SU-DHL-6 (cell line): ENCODE data around the gene MAP3K2.

ENCODE experiments used
- CTCF ChIP-seq: fragments of 200-600 bp; sonication (generic); IDR thresholded peaks from one replicate; pipeline ENCODE4 v1.5.1; 2017; ENCODE audit warnings: antibody characterized with exemption, mild to moderate bottlenecking, low read length, moderate library complexity; ENCODE audit not compliant: insufficient read depth, poor library complexity, severe bottlenecking
- EZH2phosphoT487 ChIP-seq: fragments of 200-600 bp; sonication (generic), shearing (Covaris generic); conservative IDR thresholded peaks from 2 replicates; pipeline ENCODE4 v1.6.1; 2018; ENCODE audit warnings: mild to moderate bottlenecking, antibody characterized with exemption, low read length, moderate library complexity, mixed read lengths

DNA sequence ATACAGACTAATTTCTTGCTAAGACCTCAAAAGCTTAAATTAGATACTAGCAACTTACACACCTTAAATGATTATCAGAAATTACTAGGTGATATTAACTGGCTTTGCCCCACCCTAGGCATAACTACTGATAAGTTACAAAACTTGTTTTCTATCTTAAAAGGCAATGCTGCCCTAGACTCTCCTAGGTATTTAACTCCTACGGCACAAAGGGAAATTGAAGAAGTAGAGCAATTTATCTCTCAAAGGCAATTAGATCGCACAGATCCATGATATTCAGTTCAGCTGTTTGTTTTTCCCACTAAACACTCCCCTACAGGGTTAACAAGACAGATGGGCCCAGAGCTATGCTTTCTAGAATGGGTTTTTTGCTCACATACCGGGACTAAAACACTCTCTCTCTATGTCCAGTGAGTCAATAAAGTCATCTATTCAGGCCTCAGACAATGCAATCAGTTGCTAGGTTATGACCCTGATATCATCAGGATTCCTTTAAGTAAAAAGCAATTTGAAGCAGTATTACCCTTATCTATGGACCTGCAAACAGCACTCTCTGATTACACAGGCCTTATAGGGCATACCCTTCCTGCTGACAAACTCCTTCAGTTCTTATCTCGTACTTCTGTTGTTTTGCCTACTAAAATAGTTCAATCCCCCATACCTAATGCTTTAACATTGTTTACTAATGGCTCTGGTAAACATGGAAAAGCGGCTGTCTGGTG is 14.3 kb downstream of the MAP3K2 start:
- TF ChIP-seq CTCF (no peak), EZH2phosphoT487 (no peak)
